Osteoblast (primary cell): ENCODE results near the gene TAB2. TPM values are rescaled to one million over a fixed set of nuclear protein-coding genes. Genes with fewer than 3 reads are reported as not detected.
"Not testable (repeated sequence)": the region's sequence is repeated elsewhere in the genome, so short reads cannot be mapped to it uniquely, and the experiment has no call there.

Experiments
- DNase-seq: peaks from one replicate; pipeline ENCODE4 v3.0.0; 2011; ENCODE audit warnings: low spot score, mixed read lengths; ENCODE audit not compliant: insufficient read length; ENCODE audit errors: missing footprints
- H2AFZ ChIP-seq: 2 replicates; pipeline ENCODE4 v1.6.0; 2011; ENCODE audit warnings: mild to moderate bottlenecking, low read length
- H3K27ac ChIP-seq: 2 replicates; pipeline ENCODE4 v1.5.1; 2011; ENCODE audit warnings: mild to moderate bottlenecking, low read depth, low read length, moderate library complexity
- H3K27me3 ChIP-seq: 2 replicates; pipeline ENCODE4 v1.6.0; 2012; ENCODE audit warnings: mild to moderate bottlenecking, control low read depth, inconsistent platforms, low read length, moderate library complexity; ENCODE audit not compliant: insufficient read depth
- H3K36me3 ChIP-seq: 2 replicates; pipeline ENCODE4 v1.5.1; 2011; ENCODE audit warnings: mild to moderate bottlenecking, low read length, control low read depth, moderate library complexity; ENCODE audit not compliant: insufficient read depth
- H3K4me1 ChIP-seq: 2 replicates; pipeline ENCODE4 v1.5.1; 2011; ENCODE audit warnings: mild to moderate bottlenecking, low read length, control low read depth, moderate library complexity; ENCODE audit not compliant: insufficient read depth
- H3K4me2 ChIP-seq: 2 replicates; pipeline ENCODE4 v1.6.0; 2011; ENCODE audit warnings: mild to moderate bottlenecking, low read length; ENCODE audit not compliant: insufficient read depth
- H3K4me3 ChIP-seq: fragments of 200-600 bp; sonication (generic); 3 replicates; pipeline ENCODE4 v1.5.1; 2012; ENCODE audit warnings: mild to moderate bottlenecking, low read length, inconsistent platforms; ENCODE audit not compliant: insufficient read depth
- H3K79me2 ChIP-seq: 2 replicates; pipeline ENCODE4 v1.6.0; 2012; ENCODE audit warnings: mild to moderate bottlenecking, low read length, control low read depth, inconsistent platforms; ENCODE audit not compliant: insufficient read depth
- H3K9me3 ChIP-seq: 2 replicates; pipeline ENCODE4 v1.5.1; 2011; ENCODE audit warnings: low read depth, low read length, control low read depth
- H4K20me1 ChIP-seq: 2 replicates; pipeline ENCODE4 v1.6.0; 2012; ENCODE audit warnings: mild to moderate bottlenecking, low read length, control low read depth; ENCODE audit not compliant: insufficient read depth
- total RNA-seq: library from RNA; depleted of rRNA; stranded (reverse); fragments of >200 nt; gene quantifications from 2 replicates; pipeline ENCODE4 v1.2.3, GENCODE V29; 2012
- TF ChIP-seq, protein P1 (sequence below): IDR thresholded peaks from 2 replicates; pipeline ENCODE4 v1.5.1; 2011; ENCODE audit warnings: mild to moderate bottlenecking, low read depth, low read length, moderate library complexity; ENCODE audit errors: extremely low read depth

Gene TAB2
- total RNA-seq, 1 donor = 28.2 TPM

DNA sequence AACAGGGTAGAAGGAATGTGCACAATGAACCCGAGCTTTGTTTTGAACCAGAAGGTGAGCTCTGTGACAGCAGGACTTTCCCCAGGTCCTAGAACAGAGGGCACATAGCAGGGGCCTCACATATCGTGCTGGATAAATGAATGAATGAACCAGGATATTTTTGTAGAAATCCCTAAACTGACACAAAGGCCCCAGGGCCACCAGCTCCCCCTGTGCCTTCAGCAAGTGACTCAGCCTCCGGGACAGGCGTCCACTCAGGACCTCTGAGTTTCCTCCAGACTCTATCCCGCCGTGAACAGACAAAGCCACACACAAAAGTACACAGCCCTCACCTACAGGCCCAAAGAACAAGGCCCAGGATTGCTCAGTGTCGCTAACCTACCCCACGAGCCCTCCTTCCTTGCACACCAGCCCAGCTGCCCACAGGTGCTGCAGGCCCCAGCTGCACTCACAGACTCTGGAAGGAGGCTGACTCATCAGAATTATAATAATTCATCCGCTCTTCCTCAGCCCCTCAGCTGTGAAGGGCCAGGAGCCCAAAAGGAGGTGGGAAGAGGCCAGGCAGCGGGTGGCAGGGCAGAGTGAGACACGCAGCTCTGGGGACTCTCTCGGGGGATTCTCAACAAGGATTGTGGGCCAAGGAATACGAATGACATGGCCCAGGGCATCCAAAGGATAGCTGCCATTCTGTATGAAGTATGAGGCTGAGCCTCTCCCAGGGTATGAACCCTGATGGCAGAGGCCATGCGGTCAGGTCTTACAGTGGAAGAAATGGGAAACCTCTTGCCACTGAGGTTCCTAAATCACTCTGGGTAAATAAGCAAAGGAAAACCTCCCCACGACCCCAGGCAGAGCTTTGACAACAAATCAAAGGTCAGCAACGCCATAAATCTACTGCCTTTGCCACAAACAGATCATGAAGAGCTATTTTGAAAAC, 123.5 kb downstream of the TAB2 start:
- Histone ChIP-seq H3K4me2 (no peak overlapping the region), H3K27ac (no peak overlapping the region), H3K4me1 (no peaks in the 10 kb centered on the region), H3K36me3 (no peaks in the 10 kb centered on the region), H3K79me2 (no peaks in the 10 kb centered on the region), H4K20me1 (no peaks in the 10 kb centered on the region), H3K9me3 (no peaks in the 10 kb centered on the region), H3K4me3 (no peak overlapping the region), H3K27me3 (no peaks in the 10 kb centered on the region), H2AFZ (peak overlapping the region; percentile 42)
- no peak for DNase-seq
- TF ChIP-seq, protein P1, sequence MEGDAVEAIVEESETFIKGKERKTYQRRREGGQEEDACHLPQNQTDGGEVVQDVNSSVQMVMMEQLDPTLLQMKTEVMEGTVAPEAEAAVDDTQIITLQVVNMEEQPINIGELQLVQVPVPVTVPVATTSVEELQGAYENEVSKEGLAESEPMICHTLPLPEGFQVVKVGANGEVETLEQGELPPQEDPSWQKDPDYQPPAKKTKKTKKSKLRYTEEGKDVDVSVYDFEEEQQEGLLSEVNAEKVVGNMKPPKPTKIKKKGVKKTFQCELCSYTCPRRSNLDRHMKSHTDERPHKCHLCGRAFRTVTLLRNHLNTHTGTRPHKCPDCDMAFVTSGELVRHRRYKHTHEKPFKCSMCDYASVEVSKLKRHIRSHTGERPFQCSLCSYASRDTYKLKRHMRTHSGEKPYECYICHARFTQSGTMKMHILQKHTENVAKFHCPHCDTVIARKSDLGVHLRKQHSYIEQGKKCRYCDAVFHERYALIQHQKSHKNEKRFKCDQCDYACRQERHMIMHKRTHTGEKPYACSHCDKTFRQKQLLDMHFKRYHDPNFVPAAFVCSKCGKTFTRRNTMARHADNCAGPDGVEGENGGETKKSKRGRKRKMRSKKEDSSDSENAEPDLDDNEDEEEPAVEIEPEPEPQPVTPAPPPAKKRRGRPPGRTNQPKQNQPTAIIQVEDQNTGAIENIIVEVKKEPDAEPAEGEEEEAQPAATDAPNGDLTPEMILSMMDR = no peak

DNA sequence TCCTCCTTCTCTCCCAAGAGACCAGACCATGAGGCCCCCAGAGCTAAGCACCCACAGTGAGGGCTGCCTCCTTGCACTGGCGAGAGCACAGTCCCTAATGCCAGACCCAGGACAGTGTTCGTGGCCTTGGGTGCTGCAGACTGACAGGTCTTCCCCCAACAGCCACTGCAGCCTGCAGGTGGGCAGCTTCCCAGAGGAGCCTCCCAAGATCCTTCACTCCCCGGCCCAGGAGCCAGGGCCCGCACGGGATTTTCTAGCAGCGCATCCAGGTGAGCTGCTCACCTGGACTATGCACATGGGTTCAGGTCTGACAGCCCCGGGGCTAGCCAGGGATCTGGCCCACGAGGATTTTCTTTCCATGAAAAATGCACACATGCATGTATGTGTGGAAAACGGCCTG, 124.2 kb downstream of the TAB2 start:
- H3K79me2 ChIP-seq = no peaks in the 10 kb centered on the region
- H3K9me3 ChIP-seq = no peaks in the 10 kb centered on the region
- DNase-seq = no peak
- H3K27me3 ChIP-seq = no peaks in the 10 kb centered on the region
- H4K20me1 ChIP-seq = no peaks in the 10 kb centered on the region
- no peak overlapping the region for H2AFZ ChIP-seq
- H3K36me3 ChIP-seq = no peaks in the 10 kb centered on the region
- H3K4me3 ChIP-seq = no peak overlapping the region
- H3K4me2 ChIP-seq = no peak overlapping the region
- no peak overlapping the region for H3K27ac ChIP-seq
- TF ChIP-seq, protein P1 = no peak
- no peaks in the 10 kb centered on the region for H3K4me1 ChIP-seq

DNA sequence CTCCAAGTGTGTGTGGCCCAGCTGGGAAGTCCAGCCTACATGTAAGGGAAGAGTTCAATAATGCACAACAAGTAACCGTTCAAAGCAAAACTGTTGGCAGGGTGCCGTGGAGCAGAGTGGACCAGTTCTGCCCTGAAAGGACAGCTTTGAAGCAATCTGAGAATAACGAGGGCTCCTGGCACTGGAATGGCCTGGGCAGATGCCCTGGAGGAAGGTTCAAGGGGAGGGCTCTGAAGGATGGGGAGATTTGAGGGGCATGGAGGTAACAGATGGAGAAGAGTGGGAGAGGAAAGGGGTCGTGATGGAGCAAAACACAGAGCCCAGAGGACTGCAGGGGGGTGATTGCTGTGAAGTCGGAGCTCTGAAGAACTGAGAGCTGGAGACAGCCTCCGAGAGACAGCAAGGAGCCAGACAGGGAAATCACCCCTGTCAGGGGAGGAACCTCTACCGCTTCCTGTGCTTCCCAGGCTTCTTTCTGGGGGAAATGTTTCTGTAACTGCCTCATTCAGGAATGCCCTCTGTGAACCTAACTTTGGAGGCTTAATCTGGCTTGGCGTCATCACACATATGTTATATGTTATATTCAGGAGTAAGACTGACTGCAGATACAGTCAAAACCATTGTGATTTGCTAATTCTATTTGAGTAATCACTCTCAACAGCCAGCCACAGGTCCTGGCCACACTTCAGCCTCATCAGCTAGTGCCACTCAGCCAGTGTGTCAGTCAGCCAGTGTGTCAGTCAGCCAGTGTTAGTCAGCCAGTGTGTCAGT, 126.1 kb downstream of the TAB2 start:
- Histone ChIP-seq H3K4me3 (no peak overlapping the region), H3K27ac (no peak overlapping the region), H3K79me2 (no peaks in the 10 kb centered on the region), H4K20me1 (no peaks in the 10 kb centered on the region), H3K4me1 (no peaks in the 10 kb centered on the region), H3K36me3 (no peaks in the 10 kb centered on the region), H2AFZ (no peak overlapping the region), H3K4me2 (no peak overlapping the region), H3K9me3 (no peaks in the 10 kb centered on the region), H3K27me3 (peaks cover 2% of the 10 kb centered on the region)
- DNase-seq = no peak
- TF ChIP-seq, protein P1 = no peak

DNA sequence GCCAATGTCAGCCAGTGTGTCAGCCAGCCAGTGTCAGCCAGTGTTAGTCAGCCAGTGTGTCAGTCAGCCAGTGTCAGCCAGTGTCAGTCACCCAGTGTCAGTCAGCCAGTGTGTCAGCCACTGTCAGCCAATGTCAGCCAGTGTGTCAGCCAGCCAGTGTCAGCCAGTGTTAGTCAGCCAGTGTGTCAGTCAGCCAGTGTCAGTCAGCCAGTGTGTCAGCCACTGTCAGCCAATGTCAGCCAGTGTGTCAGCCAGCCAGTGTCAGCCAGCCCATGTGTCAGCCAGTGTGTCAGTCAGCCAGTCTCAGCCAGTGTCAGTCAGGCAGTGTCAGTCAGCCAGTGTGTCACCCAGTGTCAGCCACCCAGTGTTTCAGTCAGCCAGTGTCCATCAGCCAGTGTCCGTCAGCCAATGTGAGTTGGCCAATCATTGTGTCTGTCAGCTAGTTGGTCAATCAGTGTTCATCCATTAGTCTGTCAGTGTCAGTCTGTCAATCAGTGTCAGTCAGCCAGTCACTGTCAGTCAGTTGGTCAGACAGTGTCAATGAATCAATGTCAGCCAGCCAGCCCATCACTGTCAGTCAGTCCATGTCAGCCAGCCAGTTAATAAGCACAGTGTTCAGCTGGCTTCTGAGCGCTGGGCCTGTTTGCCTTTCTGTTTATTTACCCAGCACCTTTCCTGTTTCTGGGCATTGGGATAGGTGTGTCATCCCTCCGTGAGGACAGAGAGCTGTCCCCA, 127.0 kb downstream of the TAB2 start:
- not testable (repeated sequence) for H2AFZ ChIP-seq, H3K79me2 ChIP-seq, H3K27me3 ChIP-seq, H4K20me1 ChIP-seq, H3K27ac ChIP-seq, H3K9me3 ChIP-seq, H3K4me1 ChIP-seq, H3K36me3 ChIP-seq, H3K4me3 ChIP-seq, DNase-seq, H3K4me2 ChIP-seq
